ENCODE data around the gene CUX1. TPM values are rescaled to one million over a fixed set of nuclear protein-coding genes. Genes with fewer than 3 reads are reported as not detected.

CUX1 gene
- total RNA-seq, 1 experiment from 2014 or later, result 64.3 TPM

- TF ChIP-seq GABPB1 (CRISPR knock-in tag; IDR thresholded peaks at IDR 0.05) (no peak), RORB (CRISPR knock-in tag; IDR thresholded peaks at IDR 0.05) (no peak), RELA (CRISPR knock-in tag; IDR thresholded peaks at IDR 0.05; ENCODE audit: borderline replicate concordance) (no peak), USF1 (CRISPR knock-in tag; IDR thresholded peaks at IDR 0.05) (no peak), E2F4 (CRISPR knock-in tag; IDR thresholded peaks at IDR 0.05; ENCODE audit: borderline replicate concordance, low read depth) (no peak)
- TF ChIP-seq, protein P1, sequence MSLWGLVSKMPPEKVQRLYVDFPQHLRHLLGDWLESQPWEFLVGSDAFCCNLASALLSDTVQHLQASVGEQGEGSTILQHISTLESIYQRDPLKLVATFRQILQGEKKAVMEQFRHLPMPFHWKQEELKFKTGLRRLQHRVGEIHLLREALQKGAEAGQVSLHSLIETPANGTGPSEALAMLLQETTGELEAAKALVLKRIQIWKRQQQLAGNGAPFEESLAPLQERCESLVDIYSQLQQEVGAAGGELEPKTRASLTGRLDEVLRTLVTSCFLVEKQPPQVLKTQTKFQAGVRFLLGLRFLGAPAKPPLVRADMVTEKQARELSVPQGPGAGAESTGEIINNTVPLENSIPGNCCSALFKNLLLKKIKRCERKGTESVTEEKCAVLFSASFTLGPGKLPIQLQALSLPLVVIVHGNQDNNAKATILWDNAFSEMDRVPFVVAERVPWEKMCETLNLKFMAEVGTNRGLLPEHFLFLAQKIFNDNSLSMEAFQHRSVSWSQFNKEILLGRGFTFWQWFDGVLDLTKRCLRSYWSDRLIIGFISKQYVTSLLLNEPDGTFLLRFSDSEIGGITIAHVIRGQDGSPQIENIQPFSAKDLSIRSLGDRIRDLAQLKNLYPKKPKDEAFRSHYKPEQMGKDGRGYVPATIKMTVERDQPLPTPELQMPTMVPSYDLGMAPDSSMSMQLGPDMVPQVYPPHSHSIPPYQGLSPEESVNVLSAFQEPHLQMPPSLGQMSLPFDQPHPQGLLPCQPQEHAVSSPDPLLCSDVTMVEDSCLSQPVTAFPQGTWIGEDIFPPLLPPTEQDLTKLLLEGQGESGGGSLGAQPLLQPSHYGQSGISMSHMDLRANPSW (CRISPR knock-in tag; conservative IDR thresholded peaks at IDR 0.05; ENCODE audit: low read depth), result no peak
- TF ChIP-seq, protein P2, sequence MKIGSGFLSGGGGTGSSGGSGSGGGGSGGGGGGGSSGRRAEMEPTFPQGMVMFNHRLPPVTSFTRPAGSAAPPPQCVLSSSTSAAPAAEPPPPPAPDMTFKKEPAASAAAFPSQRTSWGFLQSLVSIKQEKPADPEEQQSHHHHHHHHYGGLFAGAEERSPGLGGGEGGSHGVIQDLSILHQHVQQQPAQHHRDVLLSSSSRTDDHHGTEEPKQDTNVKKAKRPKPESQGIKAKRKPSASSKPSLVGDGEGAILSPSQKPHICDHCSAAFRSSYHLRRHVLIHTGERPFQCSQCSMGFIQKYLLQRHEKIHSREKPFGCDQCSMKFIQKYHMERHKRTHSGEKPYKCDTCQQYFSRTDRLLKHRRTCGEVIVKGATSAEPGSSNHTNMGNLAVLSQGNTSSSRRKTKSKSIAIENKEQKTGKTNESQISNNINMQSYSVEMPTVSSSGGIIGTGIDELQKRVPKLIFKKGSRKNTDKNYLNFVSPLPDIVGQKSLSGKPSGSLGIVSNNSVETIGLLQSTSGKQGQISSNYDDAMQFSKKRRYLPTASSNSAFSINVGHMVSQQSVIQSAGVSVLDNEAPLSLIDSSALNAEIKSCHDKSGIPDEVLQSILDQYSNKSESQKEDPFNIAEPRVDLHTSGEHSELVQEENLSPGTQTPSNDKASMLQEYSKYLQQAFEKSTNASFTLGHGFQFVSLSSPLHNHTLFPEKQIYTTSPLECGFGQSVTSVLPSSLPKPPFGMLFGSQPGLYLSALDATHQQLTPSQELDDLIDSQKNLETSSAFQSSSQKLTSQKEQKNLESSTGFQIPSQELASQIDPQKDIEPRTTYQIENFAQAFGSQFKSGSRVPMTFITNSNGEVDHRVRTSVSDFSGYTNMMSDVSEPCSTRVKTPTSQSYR (CRISPR knock-in tag; IDR thresholded peaks at IDR 0.05), result no peak
Measured at GRCh38 chr7:102021841-102022618, 204.6 kb downstream of the CUX1 start (continued).

DNA sequence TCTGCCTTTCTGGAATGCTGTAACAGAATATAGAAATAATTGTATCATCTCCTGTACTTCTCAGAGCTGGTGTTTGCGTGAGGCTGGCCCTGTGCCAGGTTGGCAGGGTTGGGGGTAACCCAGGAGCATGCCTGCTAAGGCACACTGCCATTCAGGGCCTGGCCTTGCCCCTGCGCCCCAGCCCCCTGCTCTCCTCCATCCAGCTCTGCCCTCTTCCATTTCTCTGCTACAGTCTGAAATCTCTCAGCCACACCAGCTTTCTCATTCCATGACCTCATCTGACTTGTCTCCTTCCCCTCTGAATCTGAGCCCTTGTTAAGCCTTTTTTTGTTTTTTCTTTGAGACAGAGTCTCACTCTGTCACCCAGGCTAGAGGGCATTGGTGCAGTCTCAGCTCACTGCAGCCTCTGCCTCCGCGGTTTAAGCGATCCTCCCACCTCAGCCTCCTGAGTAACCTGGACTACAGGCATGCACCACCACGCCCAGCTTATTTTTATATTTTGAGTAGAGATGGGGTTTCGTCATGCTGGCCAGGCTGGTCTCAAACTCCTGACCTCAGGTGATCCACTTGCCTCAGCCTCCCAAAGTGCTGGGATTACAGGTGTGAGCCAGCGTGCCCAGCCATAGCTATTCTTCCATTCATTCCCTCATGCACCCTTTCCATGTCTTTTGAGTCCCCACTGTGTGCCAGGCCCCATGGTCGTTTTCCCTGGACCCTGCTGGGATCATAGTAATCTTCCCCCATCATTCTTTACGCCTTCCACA, 206.8 kb downstream of the CUX1 start:
- H3K4me3 Mint-ChIP-seq, result no peak overlapping the region
- H3K4me1 Mint-ChIP-seq, result peaks cover 17% of the 10 kb centered on the region
- no peaks in the 10 kb centered on the region; the same call in 1 of the 2 replicates for H3K36me3 Mint-ChIP-seq
- POLR2A ChIA-PET, result no interaction called here
- CTCF ChIA-PET, result interaction anchor here (0.6 to 2.0 kb wide), 2 partner anchors 10 to 128 kb away, joined by 4 to 5 read pairs; no protein-coding TSS in a partner anchor
- peak overlapping the region; percentile 90 for H3K27ac Mint-ChIP-seq
- TF ChIP-seq ZNF317 (CRISPR knock-in tag; IDR thresholded peaks at IDR 0.05; ENCODE audit: borderline replicate concordance, low read depth), result no peak
- TF ChIP-seq, protein P3, sequence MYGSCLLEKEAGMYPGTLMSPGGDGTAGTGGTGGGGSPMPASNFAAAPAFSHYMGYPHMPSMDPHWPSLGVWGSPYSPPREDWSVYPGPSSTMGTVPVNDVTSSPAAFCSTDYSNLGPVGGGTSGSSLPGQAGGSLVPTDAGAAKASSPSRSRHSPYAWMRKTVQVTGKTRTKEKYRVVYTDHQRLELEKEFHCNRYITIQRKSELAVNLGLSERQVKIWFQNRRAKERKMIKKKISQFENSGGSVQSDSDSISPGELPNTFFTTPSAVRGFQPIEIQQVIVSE (CRISPR knock-in tag; IDR thresholded peaks at IDR 0.05; ENCODE audit: borderline replicate concordance), result no peak
- TF ChIP-seq, protein P4, sequence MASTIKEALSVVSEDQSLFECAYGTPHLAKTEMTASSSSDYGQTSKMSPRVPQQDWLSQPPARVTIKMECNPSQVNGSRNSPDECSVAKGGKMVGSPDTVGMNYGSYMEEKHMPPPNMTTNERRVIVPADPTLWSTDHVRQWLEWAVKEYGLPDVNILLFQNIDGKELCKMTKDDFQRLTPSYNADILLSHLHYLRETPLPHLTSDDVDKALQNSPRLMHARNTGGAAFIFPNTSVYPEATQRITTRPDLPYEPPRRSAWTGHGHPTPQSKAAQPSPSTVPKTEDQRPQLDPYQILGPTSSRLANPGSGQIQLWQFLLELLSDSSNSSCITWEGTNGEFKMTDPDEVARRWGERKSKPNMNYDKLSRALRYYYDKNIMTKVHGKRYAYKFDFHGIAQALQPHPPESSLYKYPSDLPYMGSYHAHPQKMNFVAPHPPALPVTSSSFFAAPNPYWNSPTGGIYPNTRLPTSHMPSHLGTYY (CRISPR knock-in tag; IDR thresholded peaks at IDR 0.05), result no peak
- no peak for TF ChIP-seq ZBTB21 (CRISPR knock-in tag; IDR thresholded peaks at IDR 0.05; ENCODE audit: borderline replicate concordance)
- TF ChIP-seq ZNF121 (CRISPR knock-in tag; IDR thresholded peaks at IDR 0.05), result no peak
- TF ChIP-seq SMAD4 (CRISPR knock-in tag; IDR thresholded peaks at IDR 0.05), result no peak
- no peak for TF ChIP-seq CREB1 (CRISPR knock-in tag; IDR thresholded peaks at IDR 0.05)
- TF ChIP-seq, protein P5, sequence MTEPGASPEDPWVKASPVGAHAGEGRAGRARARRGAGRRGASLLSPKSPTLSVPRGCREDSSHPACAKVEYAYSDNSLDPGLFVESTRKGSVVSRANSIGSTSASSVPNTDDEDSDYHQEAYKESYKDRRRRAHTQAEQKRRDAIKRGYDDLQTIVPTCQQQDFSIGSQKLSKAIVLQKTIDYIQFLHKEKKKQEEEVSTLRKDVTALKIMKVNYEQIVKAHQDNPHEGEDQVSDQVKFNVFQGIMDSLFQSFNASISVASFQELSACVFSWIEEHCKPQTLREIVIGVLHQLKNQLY (CRISPR knock-in tag; IDR thresholded peaks at IDR 0.05), result no peak
- no peak for TF ChIP-seq MYBL2 (CRISPR knock-in tag; IDR thresholded peaks at IDR 0.05)
- no peak for TF ChIP-seq TEAD4 (CRISPR knock-in tag; IDR thresholded peaks at IDR 0.05)
- no peak for TF ChIP-seq TEAD1 (CRISPR knock-in tag; IDR thresholded peaks at IDR 0.05)
- TF ChIP-seq MXD4 (CRISPR knock-in tag; IDR thresholded peaks at IDR 0.05; ENCODE audit: borderline replicate concordance), result no peak
- no peak for TF ChIP-seq NFYB (CRISPR knock-in tag; conservative IDR thresholded peaks at IDR 0.05; ENCODE audit: low read depth)
- ATAC-seq, result no peak
- no peak for DNase-seq (ENCODE audit: low spot score)
- no peaks in the 10 kb centered on the region for H3K27me3 Mint-ChIP-seq (ENCODE audit: low read depth)
- no peaks in the 10 kb centered on the region for H3K9me3 Mint-ChIP-seq
